Fibroblast of upper back skin (primary cell): ENCODE measurements around the gene MED25.

Experiments used
- DNase-seq: peaks from one replicate; pipeline ENCODE4 v3.0.0-alpha.2; 2013

The MED25 gene

DNA sequence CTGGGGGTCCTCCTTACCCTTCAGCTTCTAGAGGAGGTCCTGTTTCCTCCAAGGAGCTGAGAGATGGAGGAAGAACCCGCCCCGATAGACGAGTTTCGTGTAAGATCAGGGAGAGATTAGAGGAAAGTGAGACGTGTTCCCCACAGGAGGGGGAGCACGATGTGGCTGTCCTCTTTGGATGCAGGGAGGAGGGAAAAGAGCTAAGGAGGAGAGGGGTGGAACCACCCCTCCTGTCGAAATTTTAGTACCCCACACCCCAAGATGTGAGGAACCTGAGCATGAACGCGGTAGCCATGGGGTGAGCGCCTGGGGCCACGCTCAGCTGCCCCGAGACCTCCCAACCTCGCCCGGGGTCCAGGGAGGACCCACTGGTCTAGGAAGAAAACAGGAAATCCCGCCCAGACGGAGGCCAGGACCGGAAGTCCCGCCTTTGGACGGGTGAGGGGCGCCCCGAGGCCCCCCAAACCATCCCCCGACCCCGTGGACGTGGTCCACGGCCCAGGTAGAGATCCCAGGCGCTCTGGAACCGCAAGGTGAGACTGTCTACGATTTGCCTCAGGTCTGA is 57.9 kb downstream of the MED25 start:
- DNase-seq = peak; percentile 48

- DNase-seq = peak; percentile 99
Observed at GRCh38 chr19:49876422-49877019, 58.4 kb downstream of the MED25 start.

GRCh38 chr19:49877020-49877878 is 59.2 kb downstream of the MED25 start, which contains the start of the genes AKT1S1 and TBC1D17:
Gene AKT1S1, minus strand, starts transcription at chr19:49877355. Its CDS starts 4,060 bp downstream, at chr19:49873295.
Gene TBC1D17, plus strand, starts transcription at chr19:49877702. Its CDS starts 22 bp downstream, at chr19:49877724.
- peak; percentile 100 for DNase-seq

DNA sequence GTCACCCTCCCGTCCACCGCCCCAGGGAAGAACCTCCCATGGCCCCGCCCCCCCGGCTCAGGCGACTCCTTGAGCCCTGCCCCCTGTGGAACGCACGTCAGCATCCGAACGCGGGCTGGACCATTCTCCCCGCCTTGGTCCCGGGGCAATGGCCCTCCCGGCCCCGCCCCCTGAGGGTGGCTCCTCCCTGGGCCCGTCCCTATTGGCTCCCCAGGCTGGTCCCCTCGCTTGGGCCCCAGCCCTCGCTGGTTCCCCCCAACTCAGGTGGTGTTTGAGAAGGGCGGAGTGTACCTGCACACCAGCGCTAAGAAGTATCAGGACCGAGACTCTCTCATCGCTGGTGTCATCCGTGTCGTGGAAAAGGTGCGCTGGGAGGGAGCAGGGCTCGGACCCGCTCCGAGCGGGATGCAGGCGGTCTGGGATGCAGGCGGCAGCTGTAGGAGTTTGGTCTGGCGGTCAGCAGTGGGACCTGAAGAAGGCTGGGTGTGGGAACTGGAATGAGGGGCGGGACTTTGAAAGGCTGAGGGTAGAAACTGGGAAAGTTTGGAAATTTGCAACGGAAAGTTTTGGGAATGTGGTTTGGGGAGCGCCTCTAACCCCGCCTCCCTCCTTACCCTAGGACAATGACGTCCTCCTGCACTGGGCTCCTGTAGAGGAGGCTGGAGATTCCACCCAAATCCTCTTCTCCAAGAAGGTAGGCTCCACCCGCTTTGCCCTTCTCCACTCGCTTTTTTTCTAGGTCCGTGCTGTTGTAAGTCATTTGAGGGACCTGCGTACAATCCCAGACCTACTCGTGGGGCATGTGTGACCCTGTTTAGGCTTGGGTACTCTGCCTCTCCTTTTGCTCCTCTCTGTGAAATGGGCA is 60.0 kb downstream of the MED25 start:
- DNase-seq = peak; percentile 98

DNA sequence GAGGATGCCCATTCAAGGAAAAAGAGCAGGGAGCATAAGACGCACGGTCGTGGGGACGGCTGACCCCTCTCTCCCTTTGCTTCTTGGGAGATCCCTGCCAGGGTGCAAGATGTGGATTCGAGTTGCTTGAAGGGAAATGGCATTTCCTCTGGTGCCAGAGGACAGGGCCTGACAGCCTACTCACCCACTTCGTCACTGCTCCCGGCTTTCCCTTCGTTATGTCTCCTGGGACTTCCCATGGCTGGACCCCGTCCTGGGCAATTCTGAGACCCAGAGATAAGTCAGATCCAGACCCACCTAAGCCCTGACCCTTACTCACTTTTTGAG is 60.6 kb downstream of the MED25 start:
- DNase-seq = no peak

DNA sequence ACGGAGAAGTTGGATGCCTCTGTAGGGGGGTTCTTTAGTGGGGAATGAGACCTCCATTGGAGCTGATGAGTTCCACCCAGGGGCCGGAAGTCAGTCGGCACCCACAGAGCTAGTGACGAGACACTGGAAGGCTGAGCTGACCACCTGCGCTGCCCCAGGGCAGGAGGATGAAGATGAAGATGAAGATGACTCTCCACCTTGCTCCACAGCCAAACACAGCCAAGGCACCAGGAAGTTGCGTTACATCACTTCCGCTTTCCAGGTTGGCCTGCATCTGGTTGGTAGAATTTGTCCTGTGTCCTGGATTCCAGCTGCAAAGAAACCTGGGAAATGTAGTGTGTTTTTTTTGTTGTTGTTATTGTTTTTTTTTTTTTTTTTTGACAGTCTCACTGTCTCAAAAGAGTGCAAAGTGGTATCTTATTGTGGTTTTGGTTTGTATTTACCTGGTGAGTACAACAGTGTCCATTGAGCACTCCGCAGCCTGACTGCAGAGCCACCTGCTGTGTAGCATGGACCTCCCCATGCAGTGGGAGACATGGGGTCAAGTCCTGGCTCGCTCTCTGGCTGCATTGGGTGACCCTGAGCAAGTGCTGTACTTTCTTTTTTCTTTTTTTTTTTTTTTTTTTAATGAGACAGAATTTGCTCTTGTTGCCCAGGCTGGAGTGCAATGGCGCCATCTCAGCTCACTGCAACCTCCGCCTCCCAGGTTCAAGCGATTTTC is 61.3 kb downstream of the MED25 start:
- DNase-seq = no peak

- no peak for DNase-seq
Observed at GRCh38 chr19:49880162-49880869, 62.2 kb downstream of the MED25 start.

DNA sequence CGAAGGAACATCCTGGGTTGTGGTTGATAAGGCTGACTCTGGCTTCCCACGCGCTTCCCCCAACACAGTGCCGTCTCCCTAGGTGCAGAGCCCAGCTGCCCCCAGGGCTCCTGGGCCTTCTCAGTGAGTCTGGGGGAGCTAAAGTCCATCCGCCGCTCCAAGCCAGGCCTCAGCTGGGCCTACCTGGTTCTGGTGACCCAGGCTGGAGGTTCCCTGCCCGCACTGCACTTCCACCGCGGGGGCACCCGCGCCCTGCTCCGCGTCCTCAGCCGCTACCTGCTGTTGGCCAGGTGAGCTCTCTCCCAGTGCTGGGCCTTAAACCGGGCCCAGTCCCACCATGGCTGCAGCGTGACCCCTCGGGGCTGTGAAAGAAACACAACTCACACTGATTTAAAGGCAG is 63.1 kb downstream of the MED25 start:
- no peak for DNase-seq

DNA sequence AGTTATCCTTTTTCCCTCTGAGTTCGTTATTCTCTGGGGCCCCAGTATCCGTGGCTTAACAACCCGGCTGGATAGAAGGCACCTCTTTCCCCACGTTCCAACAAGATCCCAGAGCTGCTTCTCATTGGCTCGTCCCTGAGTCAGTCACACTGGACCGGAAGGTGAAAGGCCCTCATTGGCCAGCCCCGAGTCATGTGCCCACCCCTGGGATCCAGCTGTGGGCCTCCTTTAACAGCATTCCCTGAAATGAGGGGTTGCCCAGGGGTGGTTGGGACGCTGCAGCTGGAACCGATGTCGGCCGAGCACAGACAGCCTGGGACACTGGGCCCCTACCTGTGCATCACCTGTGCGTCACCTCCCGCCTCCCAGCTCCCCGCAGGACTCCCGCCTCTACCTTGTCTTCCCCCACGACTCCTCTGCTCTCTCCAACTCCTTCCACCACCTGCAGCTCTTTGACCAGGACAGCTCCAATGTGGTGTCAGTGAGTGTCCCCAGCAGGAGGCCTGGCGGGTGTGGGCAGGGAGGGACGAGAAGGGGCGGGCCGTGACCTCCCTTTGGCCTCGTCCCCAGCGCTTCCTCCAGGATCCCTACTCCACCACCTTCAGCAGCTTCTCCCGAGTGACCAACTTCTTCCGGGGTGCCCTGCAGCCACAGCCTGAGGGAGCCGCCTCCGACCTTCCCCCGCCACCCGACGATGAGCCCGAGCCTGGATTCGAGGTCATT is 63.7 kb downstream of the MED25 start:
- DNase-seq = no peak

GRCh38 chr19:49882643-49883042 is 64.6 kb downstream of the MED25 start:
- no peak for DNase-seq

GRCh38 chr19:49883094-49883493 is 65.0 kb downstream of the MED25 start:
- no peak for DNase-seq

DNA sequence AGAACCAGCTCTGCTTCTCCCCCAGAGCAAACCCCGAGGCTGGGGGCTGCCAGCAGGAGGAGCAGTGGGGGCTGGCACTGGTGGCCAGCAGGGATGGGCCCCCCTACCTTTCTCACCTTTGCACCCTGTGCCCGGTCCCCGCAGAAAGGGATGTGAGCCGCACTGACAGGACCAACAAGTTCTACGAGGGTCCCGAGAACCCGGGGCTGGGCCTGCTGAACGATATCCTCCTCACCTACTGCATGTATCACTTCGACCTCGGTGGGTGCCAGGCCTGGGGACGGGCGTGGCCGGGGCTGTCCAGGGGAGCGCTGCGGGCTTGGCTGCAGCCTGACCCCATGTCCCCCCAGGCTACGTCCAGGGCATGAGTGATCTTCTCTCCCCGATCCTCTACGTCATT is 66.0 kb downstream of the MED25 start:
- no peak for DNase-seq

- DNase-seq = no peak
Observed at GRCh38 chr19:49884760-49885159, 66.7 kb downstream of the MED25 start.
